ENCODE results near the gene PCBD1. TPM values are rescaled to one million over a fixed set of nuclear protein-coding genes. Genes with fewer than 3 reads are reported as not detected.
A peak's percentile ranks its signal among the peaks of the same experiment; 100 is the strongest.
"Not testable (repeated sequence)": the region's sequence is repeated elsewhere in the genome, so short reads cannot be mapped to it uniquely, and the experiment has no call there.

The PCBD1 gene
- total RNA-seq, 2 experiments from 2014 or later, result 37.2 to 38.6 TPM

DNA sequence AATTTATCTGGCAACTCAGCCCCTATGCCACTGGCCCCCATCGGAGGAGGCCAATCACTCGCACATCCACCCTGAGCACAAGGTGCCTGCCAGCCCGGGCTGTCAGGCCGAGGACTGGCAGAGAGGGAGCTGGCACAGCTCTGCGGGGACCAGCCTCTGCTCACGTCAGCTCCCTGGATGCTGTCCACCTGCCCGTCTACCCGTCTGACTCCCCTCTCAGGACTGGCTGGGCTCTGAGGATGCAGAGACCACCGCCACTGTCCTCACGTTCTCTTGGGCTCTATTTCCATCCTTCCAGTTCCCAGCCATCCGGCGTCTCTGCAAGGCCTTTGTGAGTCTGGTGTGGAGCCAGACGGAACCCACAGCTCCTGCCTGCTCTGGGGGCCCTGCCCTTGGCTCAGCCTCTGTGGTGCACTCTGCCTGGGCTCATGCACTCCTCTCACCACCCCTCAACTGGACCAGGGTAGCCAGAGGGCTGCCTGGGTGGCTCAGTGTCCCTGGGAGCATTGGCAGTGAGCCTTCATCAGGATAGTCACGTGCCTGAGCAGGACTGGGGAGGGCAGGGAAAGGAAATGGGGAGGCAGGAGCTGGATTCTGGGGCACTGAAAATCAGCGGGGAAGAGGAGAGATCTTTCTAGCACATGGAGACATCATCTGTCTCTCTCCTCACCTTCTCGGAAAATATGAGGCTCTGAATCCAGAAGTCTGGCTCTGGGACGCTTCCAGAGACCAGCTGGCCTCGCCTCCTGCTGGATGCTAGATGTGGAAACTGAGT, 38.0 kb upstream of the PCBD1 start:
- Mint-ChIP-seq H3K9me3 (no peaks in the 10 kb centered on the region), H3K27me3 (no peaks in the 10 kb centered on the region), H3K4me1 (no peaks in the 10 kb centered on the region), H3K36me3 (ENCODE audit: low read depth) (no peaks in the 10 kb centered on the region), H3K27ac (no peak overlapping the region), H3K4me3 (no peak overlapping the region)
- POLR2A ChIA-PET, result no interaction called here
- no peak for DNase-seq
- CTCF ChIA-PET, result interaction anchor here (1.3 kb wide), 1 partner anchor 227 kb away, joined by 5 read pairs; no protein-coding TSS in a partner anchor

DNA sequence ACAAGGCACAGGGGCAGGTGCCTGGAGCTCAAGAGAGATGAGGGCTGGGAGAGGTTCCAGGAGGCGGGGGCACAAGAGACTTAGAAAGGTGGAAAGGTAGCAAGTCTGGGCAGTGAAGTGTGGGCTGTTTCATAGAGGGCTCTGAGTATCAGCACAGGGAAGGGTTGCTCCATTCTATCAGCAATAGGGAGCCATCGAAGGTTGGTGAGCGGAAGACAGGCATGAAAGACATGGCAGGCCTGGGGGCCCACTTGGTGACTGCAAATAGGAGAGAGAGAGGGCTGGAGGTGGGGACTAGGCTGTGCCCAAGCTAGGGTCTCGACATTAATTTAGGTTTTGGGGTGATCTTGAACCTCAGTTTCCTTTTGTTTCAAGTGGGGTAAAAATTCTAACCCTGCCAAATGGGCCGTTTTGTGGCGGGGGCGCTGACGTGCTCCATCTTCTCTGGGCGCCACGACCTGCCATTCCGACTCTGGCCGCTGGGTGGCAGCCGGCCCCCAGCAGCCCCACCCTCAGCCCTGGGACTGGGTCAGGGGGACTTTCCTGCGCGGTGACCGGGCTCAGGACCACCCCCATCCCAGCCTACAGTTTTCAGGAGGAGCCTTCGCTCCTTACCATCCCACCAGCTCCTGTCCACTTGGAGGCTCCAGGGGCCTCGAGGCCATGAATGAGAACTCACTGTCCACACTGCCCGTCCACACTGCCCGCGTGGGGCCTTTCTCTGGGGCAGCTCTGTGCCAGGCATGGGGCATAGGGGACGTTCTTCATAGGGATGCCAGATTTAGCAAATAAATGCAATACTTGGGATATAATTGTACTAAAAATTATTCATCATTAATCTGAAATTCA, 37.2 kb upstream of the PCBD1 start:
- DNase-seq, result peak; percentile 55
- H3K4me3 Mint-ChIP-seq, result no peak overlapping the region
- H3K4me1 Mint-ChIP-seq, result no peaks in the 10 kb centered on the region
- H3K9me3 Mint-ChIP-seq, result no peaks in the 10 kb centered on the region
- ChIA-PET POLR2A (no interaction called here), CTCF (interaction anchor here (0.7 to 2.0 kb wide), 5 partner anchors 9 to 360 kb away, joined by 3 to 6 read pairs (median 5); no protein-coding TSS in a partner anchor)
- H3K27me3 Mint-ChIP-seq, result peaks cover 2% of the 10 kb centered on the region
- no peaks in the 10 kb centered on the region for H3K36me3 Mint-ChIP-seq (ENCODE audit: low read depth)
- no peak overlapping the region for H3K27ac Mint-ChIP-seq

DNA sequence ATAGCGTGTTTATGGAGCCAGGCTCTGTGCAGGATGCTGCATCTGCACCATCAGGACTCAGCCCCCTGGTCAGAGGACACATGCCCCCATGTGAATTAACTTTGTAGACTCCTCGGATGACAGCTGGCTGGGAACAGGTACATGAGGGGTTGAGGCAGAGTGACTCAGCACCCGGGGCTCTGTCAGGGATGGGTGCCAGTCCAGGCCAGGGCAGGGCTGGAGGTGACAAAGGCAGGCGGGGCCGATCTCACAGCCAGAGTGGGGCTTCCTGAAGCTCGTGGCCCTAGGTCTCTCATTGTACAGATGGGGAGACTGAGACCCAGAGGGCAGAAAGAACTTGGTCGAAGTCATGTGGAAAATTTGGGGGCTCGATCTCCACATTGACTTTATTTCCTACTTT, 35.3 kb upstream of the PCBD1 start:
- peaks cover 4% of the 10 kb centered on the region for H3K27me3 Mint-ChIP-seq
- no peak overlapping the region for H3K27ac Mint-ChIP-seq
- no peaks in the 10 kb centered on the region for H3K9me3 Mint-ChIP-seq
- CTCF ChIA-PET, result interaction anchor here (1.4 to 2.0 kb wide), 4 partner anchors 21 to 361 kb away, joined by 3 to 6 read pairs (median 6); no protein-coding TSS in a partner anchor
- no peak overlapping the region for H3K4me3 Mint-ChIP-seq
- POLR2A ChIA-PET, result no interaction called here
- no peaks in the 10 kb centered on the region for H3K4me1 Mint-ChIP-seq
- DNase-seq, result no peak
- H3K36me3 Mint-ChIP-seq (ENCODE audit: low read depth), result no peaks in the 10 kb centered on the region

DNA sequence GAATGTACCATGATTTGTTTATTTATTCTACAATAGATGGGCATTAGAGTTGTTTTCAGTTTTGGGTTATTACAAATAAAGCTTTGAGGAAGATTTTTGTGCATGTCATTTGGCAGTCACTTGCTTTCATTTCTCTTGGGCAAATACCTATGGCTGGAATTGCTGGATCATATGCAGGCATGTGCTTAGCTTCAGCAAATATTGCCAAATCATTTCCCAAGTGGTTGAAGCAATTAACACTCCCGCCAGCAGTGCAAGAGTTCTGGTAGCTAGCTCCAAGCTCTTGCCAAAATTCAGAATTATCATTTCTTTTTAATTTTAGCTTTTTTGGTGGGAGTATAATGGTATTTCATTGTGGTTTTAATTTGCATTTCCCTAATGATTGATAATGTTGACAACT, 32.9 kb upstream of the PCBD1 start:
- no peaks in the 10 kb centered on the region for H3K4me1 Mint-ChIP-seq
- H3K9me3 Mint-ChIP-seq, result no peaks in the 10 kb centered on the region
- H3K4me3 Mint-ChIP-seq, result no peak overlapping the region
- DNase-seq, result no peak
- no peak overlapping the region for H3K27ac Mint-ChIP-seq
- H3K27me3 Mint-ChIP-seq, result peaks cover 4% of the 10 kb centered on the region
- CTCF ChIA-PET, result no interaction called here
- H3K36me3 Mint-ChIP-seq (ENCODE audit: low read depth), result no peaks in the 10 kb centered on the region
- POLR2A ChIA-PET, result no interaction called here

DNA sequence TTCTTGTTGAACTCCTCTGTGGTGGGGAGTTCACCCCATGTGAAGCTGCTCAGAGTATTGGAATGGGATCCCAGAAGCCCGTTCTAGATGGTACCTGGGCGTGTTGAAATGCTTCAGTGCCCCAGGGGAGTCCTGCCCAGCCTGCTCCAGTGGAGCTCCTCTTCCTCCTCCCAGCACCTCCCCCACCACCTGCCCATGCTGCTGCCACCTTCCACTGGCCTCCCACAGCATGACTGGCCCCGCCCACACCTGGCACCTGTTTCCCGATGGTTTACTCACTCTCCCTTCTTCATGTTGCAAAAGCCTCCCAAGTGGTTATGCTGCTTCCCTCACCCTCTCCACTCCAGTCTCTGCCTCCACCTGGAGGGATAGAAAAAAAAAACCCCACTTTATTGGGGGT, 32.2 kb upstream of the PCBD1 start:
- ChIA-PET CTCF (no interaction called here), POLR2A (no interaction called here)
- Mint-ChIP-seq H3K36me3 (ENCODE audit: low read depth) (no peaks in the 10 kb centered on the region), H3K4me1 (no peaks in the 10 kb centered on the region), H3K9me3 (no peaks in the 10 kb centered on the region), H3K27ac (no peak overlapping the region), H3K27me3 (peaks cover 4% of the 10 kb centered on the region), H3K4me3 (no peak overlapping the region)
- DNase-seq, result no peak

DNA sequence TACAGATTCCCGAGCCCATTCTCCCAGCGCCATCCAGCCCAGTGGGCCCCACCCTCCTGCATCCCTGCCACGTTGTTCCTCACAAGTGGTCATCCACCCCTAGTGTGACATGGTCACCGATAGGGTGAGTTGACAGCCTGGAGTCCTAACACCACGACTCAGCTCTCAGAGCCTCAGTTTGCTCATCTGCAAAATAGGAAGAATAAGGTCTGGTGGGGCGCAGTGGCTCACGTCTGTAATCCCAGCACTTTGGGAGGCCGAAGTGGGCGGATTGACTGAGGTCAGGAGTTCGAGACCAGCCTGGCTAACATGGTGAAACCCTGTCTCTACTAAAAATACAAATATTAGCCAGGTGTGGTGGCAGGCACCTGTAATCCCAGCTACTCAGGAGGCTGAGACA, 31.5 kb upstream of the PCBD1 start:
- CTCF ChIA-PET; H3K4me1 Mint-ChIP-seq; H3K27me3 Mint-ChIP-seq; H3K36me3 Mint-ChIP-seq (ENCODE audit: low read depth); DNase-seq; H3K27ac Mint-ChIP-seq; H3K9me3 Mint-ChIP-seq; POLR2A ChIA-PET; H3K4me3 Mint-ChIP-seq: not testable (repeated sequence)

DNA sequence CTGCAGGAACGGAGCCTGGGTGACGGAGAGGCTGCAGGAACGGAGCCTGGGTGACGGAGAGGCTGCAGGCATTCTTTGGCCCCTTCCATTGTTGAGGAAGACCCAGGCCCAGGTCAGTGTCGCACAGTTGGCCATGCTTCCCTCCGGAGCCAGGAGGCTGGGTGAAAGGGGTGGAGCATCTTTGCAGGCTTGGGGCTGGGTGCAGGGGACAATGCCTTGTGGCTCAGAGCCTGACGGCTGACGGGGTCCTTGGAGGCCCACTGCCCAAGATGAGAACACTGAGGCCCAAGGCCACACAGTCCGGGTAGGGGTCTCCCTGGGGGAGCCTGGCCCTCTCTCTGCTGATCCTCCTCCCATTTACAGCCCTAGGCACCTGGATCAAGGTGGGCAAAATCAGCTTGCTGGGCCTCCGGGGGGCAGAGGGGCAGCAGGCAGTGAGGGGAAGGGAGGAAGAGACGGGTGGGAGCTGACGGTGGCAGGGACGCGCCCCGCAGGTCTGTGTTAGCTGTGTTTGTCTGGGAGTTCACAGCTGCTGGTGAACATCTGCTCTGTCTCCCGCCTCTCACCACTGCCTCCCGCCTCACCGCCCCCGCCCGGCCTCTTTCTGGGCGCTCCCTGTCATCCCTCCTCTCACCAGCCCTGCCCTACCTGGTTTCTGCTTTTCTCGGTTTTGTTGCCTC, 30.6 kb upstream of the PCBD1 start:
- Mint-ChIP-seq H3K4me1 (no peaks in the 10 kb centered on the region), H3K27me3 (peaks cover 4% of the 10 kb centered on the region), H3K4me3 (no peak overlapping the region), H3K36me3 (ENCODE audit: low read depth) (no peaks in the 10 kb centered on the region), H3K9me3 (no peaks in the 10 kb centered on the region), H3K27ac (no peak overlapping the region)
- ChIA-PET CTCF (interaction anchor here (0.6 kb wide), 1 partner anchor 907 kb away, joined by 5 read pairs; no protein-coding TSS in a partner anchor), POLR2A (no interaction called here)
- DNase-seq, result no peak

DNA sequence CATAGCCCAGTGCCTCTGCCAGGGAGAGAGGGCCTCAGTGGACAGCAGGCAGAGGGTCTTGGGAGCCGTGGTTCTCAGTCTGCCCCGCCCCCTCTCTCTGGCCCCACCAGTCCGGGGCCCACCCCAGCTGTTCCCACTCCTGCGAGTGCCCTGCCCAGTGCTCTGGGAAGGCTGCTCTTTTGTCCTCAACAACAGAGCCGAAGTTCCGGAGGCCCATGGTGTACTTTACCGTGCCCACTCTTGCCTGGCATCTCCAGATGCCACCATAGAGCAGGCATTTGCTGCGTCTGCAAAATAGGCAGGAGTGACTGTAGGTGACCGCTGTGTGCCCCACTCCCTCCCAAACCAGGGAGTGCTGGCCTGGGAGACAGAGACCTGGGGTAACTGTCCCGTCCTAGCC, 29.3 kb upstream of the PCBD1 start:
- POLR2A ChIA-PET, result no interaction called here
- no peaks in the 10 kb centered on the region for H3K9me3 Mint-ChIP-seq
- no peaks in the 10 kb centered on the region for H3K4me1 Mint-ChIP-seq
- peaks cover 4% of the 10 kb centered on the region for H3K27me3 Mint-ChIP-seq
- CTCF ChIA-PET, result no interaction called here
- no peak for DNase-seq
- no peak overlapping the region for H3K4me3 Mint-ChIP-seq
- H3K27ac Mint-ChIP-seq, result no peak overlapping the region
- H3K36me3 Mint-ChIP-seq (ENCODE audit: low read depth), result no peaks in the 10 kb centered on the region

DNA sequence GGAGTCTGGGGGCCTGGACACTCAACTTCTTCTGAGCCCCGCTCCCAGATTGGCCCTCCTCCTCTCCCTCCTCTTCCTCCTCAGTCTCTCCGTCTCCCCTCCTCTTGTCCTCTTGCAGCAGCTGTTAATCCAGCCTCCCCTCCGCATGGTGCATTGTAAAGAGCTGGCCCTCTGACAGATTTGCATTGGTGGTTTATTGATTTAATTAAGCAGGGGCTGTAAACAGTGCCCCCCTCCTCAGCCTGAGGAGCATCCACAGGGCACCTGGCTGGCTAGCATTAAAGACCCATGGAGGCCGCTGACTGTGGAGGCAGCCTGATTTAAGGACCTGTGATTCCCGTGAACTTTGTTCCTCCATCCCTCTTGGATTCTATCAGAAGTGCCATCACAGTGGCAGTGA, 28.9 kb upstream of the PCBD1 start:
- DNase-seq, result no peak
- ChIA-PET POLR2A (no interaction called here), CTCF (no interaction called here)
- Mint-ChIP-seq H3K27ac (no peak overlapping the region), H3K27me3 (peaks cover 4% of the 10 kb centered on the region), H3K4me1 (no peaks in the 10 kb centered on the region), H3K9me3 (no peaks in the 10 kb centered on the region), H3K4me3 (no peak overlapping the region), H3K36me3 (ENCODE audit: low read depth) (no peaks in the 10 kb centered on the region)

DNA sequence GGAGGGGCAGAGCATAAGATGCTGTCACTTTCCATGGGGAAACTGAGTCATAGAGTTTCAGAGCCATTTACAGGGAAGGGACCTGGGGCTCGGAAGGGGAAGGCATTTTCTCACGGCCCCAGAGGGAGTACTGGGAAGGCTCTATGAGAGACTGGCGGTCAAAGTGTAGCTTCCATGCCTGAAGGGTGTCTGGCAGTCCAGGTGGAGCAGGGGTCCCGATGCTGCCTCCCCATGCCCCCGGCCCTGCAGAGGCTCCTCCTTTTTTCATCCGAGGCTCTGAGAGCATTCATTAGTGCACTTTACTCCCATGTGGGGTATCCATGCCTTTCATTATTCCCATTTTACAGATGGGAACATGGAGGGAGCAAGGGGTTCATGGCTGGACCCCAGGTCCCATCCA, 27.9 kb upstream of the PCBD1 start:
- H3K4me1 Mint-ChIP-seq, result no peaks in the 10 kb centered on the region
- no peaks in the 10 kb centered on the region for H3K36me3 Mint-ChIP-seq (ENCODE audit: low read depth)
- POLR2A ChIA-PET, result no interaction called here
- H3K27ac Mint-ChIP-seq, result no peak overlapping the region
- H3K4me3 Mint-ChIP-seq, result no peak overlapping the region
- H3K27me3 Mint-ChIP-seq, result peaks cover 4% of the 10 kb centered on the region
- DNase-seq, result no peak
- CTCF ChIA-PET, result no interaction called here
- H3K9me3 Mint-ChIP-seq, result no peaks in the 10 kb centered on the region

DNA sequence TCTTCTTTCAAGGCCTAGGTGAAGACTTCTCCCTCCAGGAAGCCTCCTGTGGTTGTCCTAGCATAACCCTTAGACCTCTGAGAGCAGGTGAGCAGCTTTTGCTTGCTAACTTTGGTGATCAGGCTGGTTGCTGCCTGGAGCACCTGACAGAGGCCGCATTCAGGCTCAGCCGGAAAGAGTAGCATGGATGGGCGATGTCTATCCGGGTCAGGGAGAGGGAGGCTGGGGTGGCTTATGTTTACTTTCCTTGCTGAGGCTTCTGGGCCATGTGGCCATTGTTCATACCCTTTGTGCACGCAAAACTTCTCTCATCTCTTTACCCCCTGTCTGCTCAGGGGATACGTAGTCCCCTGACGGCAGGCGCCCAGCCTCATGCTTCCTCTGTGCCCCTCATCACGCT, 27.4 kb upstream of the PCBD1 start:
- POLR2A ChIA-PET, result no interaction called here
- Mint-ChIP-seq H3K27me3 (peaks cover 1% of the 10 kb centered on the region), H3K4me1 (no peaks in the 10 kb centered on the region), H3K36me3 (ENCODE audit: low read depth) (no peaks in the 10 kb centered on the region), H3K9me3 (no peaks in the 10 kb centered on the region), H3K27ac (no peak overlapping the region), H3K4me3 (no peak overlapping the region)
- CTCF ChIA-PET, result no interaction called here
- DNase-seq, result no peak

DNA sequence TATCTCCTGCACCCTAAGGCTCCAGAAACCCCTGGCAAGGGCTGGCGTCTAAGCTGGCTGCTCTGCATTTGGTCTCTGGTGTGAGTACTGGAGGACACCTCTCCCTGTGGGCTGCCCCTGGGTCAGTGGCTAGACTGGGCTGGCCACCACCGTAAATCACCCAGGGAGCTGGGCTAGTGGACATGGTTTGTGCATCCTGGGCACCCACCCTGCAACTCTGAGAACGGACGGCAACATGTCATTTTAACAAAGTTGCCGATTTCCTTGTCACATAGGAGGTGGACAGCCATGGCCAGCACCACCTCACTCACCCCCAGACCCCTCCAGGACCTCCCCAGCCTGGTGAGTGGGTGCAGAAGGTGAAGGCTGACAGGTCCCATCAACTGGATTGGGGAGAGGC, 26.8 kb upstream of the PCBD1 start:
- no peak for DNase-seq
- Mint-ChIP-seq H3K27me3 (peaks cover 1% of the 10 kb centered on the region), H3K9me3 (no peaks in the 10 kb centered on the region), H3K4me3 (no peak overlapping the region), H3K27ac (no peak overlapping the region), H3K4me1 (no peaks in the 10 kb centered on the region), H3K36me3 (ENCODE audit: low read depth) (no peaks in the 10 kb centered on the region)
- ChIA-PET CTCF (no interaction called here), POLR2A (no interaction called here)

DNA sequence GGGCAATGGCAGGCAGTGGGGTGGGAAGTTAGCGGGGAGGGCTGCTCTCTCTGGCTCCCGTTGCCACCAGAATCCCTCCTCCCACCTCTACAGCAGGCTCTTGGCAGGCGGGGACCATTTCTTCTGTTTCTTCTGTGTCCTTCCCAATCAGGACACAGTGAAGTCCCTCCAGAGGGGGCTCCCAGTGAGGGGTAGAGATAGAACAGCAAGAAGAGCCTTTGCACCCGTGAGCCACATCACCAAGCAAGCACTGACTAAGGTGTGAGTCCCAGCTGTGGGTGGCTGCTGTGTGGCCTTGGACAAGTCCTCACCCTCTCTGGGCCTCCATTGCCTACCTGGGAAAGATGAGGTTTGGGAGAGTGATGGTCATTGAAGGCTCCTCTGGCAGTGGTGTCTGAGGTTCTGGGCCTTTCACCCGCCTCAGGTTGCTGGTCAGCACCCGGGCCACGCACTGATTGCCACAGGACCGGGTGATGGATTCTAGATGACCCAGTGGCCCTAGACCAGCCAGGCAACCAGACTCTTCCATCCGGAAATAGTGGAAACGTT, 26.0 kb upstream of the PCBD1 start:
- Mint-ChIP-seq H3K27ac (no peak overlapping the region), H3K27me3 (no peaks in the 10 kb centered on the region), H3K4me1 (no peaks in the 10 kb centered on the region), H3K9me3 (no peaks in the 10 kb centered on the region), H3K36me3 (ENCODE audit: low read depth) (no peaks in the 10 kb centered on the region), H3K4me3 (no peak overlapping the region)
- ChIA-PET CTCF (no interaction called here), POLR2A (no interaction called here)
- DNase-seq, result no peak

Measured in activated CD4-positive, alpha-beta memory T cell treated with anti-CD3 and anti-CD28 coated beads, Interleukin-2, amount 10 ng/mL, durations not matched to agents 7 days and 5 days (primary cell).